Stimulated activated CD4-positive, alpha-beta T cell treated with anti-CD3 and anti-CD28 coated beads, Interleukin-1b, Interleukin-23, amount 100 ng/mL, for 4 hours (primary cell): ENCODE measurements around the gene CA10.

Experiments used
- DNase-seq, 2 donors: peaks; one replicate each; pipeline ENCODE4 v3.0.0-alpha.2; 2020; ENCODE audit warnings: low read depth in 2 of 2

CA10 gene

DNA sequence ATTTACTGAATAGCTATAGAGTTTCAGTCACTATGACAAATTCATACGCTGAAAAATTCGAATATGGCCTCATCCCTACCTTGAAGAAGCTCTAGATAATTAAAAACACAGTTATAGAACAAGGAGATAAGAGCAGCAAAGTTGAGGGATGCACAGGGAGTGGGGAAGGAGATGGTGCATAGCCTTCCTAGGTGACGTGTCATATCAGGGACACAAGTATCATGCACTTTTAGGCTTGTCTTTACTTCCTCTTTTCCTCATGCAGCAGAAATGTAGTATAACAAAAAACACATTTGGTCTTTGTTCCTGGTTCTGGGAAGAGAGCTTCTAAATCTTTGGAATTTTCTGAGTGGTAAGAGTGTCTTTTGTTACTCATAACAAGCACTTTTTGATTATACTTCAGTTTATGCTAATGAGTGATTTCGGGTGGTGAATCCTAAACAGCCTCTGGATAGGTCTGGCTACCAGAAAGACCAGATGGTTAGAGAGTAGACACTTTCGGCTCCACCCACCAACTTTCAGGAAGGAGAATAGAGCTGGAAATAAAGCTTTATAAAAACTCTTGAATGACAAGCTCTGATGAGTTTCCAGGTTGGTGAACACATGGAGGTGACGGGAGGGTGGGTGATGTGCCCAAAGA lies 556.8 kb downstream of the CA10 start:
- no peak for DNase-seq

DNA sequence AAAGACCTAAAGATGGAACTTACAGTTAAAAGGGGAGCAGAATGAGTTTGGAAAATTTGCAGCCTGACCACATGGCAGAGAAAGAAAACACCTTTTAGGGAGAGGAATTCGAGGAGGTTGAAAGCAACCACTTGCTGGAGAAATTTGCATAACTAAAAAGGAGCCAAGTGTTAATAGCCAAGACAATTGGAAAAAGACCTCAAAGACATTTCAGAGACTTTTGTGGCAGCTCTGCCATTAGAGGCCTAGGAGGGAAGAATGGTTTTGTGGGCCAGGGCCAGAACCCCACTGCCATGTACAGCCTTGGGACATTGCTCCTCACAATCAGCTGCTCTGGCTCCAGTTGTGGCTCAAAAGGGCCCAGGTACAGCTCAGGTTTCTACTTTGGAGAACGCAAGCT lies 559.7 kb downstream of the CA10 start:
- no peak for DNase-seq

DNA sequence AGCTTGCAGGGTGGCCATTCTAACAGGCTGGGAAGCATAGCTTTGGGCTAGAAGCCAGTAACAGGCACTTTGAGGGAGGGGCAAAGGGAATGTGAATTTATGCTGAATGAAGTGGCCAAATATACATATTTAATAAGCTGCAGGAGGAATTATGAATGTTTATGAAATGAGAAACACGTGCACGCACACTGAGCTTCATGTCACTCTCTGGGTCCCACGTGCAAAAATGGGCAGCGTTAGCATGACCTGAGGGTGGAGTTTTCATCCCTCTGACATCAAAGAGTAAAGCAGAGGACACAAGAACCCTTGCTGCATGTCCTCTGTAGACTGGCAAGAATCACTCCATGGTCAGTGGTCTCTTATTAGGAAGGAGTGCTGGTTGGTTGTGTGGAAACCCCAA lies 561.2 kb downstream of the CA10 start:
- no peak for DNase-seq

DNA sequence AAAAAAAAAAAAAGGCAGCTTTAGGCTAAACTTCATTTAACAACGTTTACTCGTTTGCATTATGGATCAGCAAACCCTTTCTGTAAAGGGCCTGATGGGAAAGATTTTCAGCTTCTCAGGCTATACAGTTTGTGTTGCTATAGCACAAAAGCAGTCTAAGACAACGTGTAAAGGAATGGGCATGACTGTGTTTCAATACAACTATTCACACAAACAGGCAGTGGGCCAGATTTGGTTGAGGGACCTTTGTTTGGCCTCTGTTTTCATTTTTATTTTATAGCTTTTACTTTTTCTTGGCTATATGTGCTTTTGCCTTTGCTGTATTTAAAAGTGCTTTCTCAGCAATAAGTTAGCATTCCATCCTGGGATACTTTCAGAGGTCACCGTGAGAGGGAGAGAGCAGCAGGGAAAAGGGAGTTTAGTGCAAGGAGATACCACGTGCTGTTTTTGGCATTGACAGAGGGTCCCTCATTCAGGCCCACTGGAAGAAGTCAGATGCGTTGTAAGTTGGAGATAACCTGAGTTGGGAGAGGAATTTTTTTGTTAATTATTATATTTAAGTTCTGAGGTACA lies 562.6 kb downstream of the CA10 start:
- no peak for DNase-seq

DNA sequence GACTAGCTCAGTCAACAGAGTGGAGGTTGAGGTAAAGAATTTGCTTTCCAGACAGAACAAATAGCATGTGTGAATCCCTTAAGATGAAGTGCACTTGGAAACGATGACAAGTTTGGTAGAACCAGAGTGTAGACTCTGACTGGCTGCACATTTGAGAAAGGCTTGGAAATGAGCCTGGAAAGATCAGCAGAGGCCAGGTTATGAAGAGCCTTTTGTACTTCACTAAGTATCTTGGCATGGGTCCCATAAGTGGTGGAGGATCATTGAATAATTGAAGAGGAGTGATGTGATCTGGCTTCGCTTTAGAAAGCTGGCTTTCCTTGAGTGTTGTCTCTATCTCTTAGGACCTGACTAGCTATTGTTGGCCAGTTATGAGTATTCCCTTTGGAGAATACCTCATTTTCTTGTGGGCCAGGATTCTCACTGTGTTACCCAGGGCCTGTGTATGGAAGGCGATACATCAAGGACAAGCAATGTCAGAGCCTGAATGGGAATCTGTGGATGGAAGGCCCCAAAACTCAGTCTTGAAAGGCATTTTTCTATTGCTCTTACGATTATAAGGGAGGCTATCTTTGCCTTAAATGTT lies 568.4 kb downstream of the CA10 start:
- DNase-seq = no peak

DNA sequence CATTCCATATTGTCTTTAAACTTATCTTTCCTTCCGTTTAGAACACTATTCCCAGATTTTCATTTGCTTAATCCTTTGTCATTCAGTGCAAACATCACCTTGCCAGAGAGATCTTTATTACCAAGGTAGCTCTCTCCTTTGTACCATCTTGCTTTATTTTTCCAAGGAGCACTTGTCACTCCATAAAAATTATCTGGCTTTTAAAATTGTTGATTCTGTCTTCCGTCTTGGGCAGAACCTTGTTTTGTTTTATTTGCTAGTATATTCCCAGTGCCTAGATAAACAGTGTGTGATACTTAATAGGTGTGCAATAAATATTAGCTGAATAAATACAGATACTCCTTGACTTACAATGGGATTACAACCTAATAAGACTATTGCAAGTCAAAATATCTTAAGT lies 570.5 kb downstream of the CA10 start:
- DNase-seq = no peak

DNA sequence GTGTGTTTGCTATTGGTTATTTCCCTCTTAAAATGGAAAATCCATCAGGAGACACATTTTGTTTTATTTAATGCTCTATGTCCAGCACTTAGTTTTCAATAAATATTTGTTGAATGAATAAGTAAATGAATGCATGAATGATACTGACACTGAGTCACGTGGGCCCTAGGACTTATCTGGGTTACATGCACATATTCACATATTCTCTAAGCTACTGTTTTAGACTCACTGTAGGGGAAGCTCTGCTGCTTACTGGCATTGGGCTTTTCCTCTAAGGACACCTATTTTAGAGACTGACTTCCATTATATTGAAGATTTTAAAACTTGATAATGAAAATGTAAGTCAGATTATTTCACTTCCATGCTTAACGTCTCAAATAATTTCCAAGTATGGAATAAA lies 571.0 kb downstream of the CA10 start:
- DNase-seq = no peak

DNA sequence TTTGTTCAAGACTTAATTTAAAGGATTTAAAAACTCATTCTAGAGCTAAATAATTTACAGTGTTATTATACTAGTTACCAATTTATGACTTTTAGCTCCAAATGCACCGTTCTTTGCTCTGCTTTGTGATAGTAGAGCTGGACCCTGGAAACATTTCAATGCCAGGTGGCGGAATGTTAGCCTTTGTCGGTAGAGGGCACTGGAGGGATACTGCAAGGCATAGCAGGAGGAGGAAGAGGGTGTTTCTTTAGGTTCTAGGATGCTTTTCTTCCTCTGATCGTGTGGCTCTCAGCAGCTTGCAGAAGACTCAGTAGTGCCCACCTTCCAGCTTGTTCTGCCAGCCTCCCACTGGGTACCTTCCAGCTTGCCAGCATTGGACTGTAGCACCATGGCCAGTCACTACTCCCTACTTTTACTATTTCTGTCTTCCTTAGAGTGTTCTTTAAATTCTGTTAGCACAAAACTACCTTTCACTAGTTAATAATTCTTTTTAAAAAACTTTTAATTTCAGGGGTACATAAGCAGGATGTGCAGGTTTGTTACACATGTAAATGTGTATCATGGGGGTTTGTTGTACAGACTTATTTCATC lies 572.9 kb downstream of the CA10 start:
- no peak for DNase-seq

DNA sequence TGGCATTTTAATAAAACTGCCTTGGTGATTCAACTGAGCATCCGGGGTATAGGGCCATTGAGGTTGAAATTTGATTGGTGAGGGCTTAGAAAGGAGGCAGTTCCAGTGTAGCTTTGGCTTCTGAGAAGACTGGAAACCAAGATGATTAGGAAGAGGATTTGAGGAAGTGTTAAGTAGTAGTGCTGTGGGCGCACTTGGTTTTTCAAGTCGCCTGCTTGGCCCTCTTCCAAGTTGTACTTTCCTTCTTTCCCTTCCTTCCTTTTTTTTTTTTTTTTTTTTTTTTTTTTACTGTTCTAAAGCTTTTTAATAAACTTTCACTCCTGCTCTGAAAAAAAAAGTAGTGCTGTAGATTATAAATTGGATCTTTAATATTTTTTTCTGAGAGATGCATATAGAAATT lies 577.6 kb downstream of the CA10 start:
- DNase-seq = no peak
